ENCODE results near the gene CCNG1.

DNA sequence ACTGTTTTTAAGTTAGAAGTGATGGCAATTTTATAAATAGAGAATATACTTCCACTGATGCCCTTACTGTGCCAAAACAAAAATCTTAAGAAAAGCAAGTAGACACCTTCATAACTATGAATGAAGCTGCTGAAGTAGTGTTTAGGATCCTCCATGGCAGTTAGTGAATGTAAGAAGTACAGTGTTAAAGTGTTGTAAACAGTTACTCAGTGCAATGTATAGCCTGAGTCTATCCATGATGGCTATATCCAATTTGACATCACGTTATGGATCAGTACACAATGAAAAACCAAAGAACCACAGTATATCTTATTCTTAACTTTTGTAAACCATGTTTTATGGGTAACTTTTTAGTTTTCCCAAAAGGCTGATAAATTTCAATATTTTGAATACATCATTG is 7.1 kb downstream of the CCNG1 start:
- TF ChIP-seq, protein P1, sequence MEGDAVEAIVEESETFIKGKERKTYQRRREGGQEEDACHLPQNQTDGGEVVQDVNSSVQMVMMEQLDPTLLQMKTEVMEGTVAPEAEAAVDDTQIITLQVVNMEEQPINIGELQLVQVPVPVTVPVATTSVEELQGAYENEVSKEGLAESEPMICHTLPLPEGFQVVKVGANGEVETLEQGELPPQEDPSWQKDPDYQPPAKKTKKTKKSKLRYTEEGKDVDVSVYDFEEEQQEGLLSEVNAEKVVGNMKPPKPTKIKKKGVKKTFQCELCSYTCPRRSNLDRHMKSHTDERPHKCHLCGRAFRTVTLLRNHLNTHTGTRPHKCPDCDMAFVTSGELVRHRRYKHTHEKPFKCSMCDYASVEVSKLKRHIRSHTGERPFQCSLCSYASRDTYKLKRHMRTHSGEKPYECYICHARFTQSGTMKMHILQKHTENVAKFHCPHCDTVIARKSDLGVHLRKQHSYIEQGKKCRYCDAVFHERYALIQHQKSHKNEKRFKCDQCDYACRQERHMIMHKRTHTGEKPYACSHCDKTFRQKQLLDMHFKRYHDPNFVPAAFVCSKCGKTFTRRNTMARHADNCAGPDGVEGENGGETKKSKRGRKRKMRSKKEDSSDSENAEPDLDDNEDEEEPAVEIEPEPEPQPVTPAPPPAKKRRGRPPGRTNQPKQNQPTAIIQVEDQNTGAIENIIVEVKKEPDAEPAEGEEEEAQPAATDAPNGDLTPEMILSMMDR (IDR thresholded peaks at IDR 0.05), result no peak
- TF ChIP-seq POLR2A (IDR thresholded peaks at IDR 0.05), result no peak
